ENCODE results near the gene SAPCD1.
"Not testable (repeated sequence)": the region's sequence is repeated elsewhere in the genome, so short reads cannot be mapped to it uniquely, and the experiment has no call there.

Gene SAPCD1

GRCh38 chr6:31806470-31807272 lies 44.2 kb downstream of the SAPCD1 start, which contains the start of gene LSM2:
LSM2 (minus strand) TSS chr6:31806966; CDS start chr6:31806757, 209 bp downstream.
- DNase-seq = peak; percentile 96

- not testable (repeated sequence) for DNase-seq
These were observed 46.1 kb downstream of the SAPCD1 start for GRCh38 chr6:31808599-31808998.

- no peak for DNase-seq
These were observed 49.2 kb downstream of the SAPCD1 start for GRCh38 chr6:31811645-31812044.

GRCh38 chr6:31813465-31813849 lies 51.0 kb downstream of the SAPCD1 start:
- DNase-seq = no peak
